GM23338 (cell line): ENCODE data around the gene WDCP. TPM values are rescaled to one million over a fixed set of nuclear protein-coding genes. Genes with fewer than 3 reads are reported as not detected.

ENCODE experiments used
- ATAC-seq: fragments of 200-7000 bp; cut with Tn5 transposase; 3 replicates; pipeline ENCODE4 v1.9.1; 2020
- DNase-seq: peaks from one replicate; pipeline ENCODE4 v3.0.0-alpha.2; 2015; ENCODE audit warnings: low spot score
- H2AFZ ChIP-seq: fragments of 200-600 bp; sonication (generic); 2 replicates; pipeline ENCODE4 v1.8.0; 2016; ENCODE audit warnings: antibody characterized with exemption, mild to moderate bottlenecking, moderate library complexity
- H3F3A ChIP-seq: fragments of 200-600 bp; sonication (generic); replicated peaks from 2 replicates; pipeline ENCODE4 v1.8.0; 2017; ENCODE audit warnings: antibody characterized with exemption, mixed run types, low read depth
- H3K27ac ChIP-seq: fragments of 200-600 bp; sonication (generic); 2 replicates; pipeline ENCODE4 v1.6.1; 2016; ENCODE audit warnings: low read depth
- H3K27me3 ChIP-seq: fragments of 200-600 bp; sonication (generic); 2 replicates; pipeline ENCODE4 v1.8.0; 2016; ENCODE audit warnings: mild to moderate bottlenecking, mixed run types, moderate library complexity; ENCODE audit not compliant: insufficient read depth
- H3K36me3 ChIP-seq: fragments of 200-600 bp; sonication (generic); 2 replicates; pipeline ENCODE4 v1.8.0; 2016; ENCODE audit warnings: mild to moderate bottlenecking; ENCODE audit not compliant: insufficient read depth
- H3K4me1 ChIP-seq: fragments of 200-600 bp; sonication (generic); 2 replicates; pipeline ENCODE4 v1.8.0; 2016; ENCODE audit warnings: mild to moderate bottlenecking, moderate library complexity; ENCODE audit not compliant: insufficient read depth
- H3K4me2 ChIP-seq: fragments of 200-600 bp; sonication (generic); 2 replicates; pipeline ENCODE4 v1.7.1; 2017; ENCODE audit warnings: mixed run types
- H3K4me3 ChIP-seq: fragments of 200-600 bp; sonication (generic); 2 replicates; pipeline ENCODE4 v1.6.1; 2016; ENCODE audit warnings: mixed run types
- H3K79me2 ChIP-seq: fragments of 200-600 bp; sonication (generic); replicated peaks from 2 replicates; pipeline ENCODE4 v1.8.0; 2017; ENCODE audit warnings: mild to moderate bottlenecking; ENCODE audit not compliant: insufficient read depth
- H3K9me2 ChIP-seq: fragments of 200-600 bp; sonication (generic); 2 replicates; pipeline ENCODE4 v1.8.0; 2017; ENCODE audit not compliant: insufficient read depth
- H4K20me1 ChIP-seq: fragments of 200-600 bp; sonication (generic); replicated peaks from 2 replicates; pipeline ENCODE4 v1.8.0; 2017; ENCODE audit warnings: mild to moderate bottlenecking; ENCODE audit not compliant: insufficient read depth
- H3K27ac Mint-ChIP-seq: 2 replicates; pipeline ENCODE4 v1.8.0; 2020; ENCODE audit warnings: inconsistent platforms, mild to moderate bottlenecking, moderate library complexity, mixed read lengths
- H3K27me3 Mint-ChIP-seq: 3 replicates; pipeline ENCODE4 v1.8.0; 2022; ENCODE audit warnings: low read depth, mild to moderate bottlenecking, moderate library complexity, mixed read lengths, inconsistent platforms; ENCODE audit not compliant: insufficient read depth, poor library complexity
- H3K36me3 Mint-ChIP-seq: 3 replicates; pipeline ENCODE4 v1.8.0; 2021; ENCODE audit warnings: low read depth, mild to moderate bottlenecking, inconsistent platforms, moderate library complexity, mixed read lengths
- H3K4me1 Mint-ChIP-seq: 3 replicates; pipeline ENCODE4 v1.8.0; 2020; ENCODE audit warnings: mild to moderate bottlenecking, inconsistent platforms, mixed read lengths
- H3K4me3 Mint-ChIP-seq: 3 replicates; pipeline ENCODE4 v1.8.0; 2021; ENCODE audit warnings: moderate library complexity, mild to moderate bottlenecking, inconsistent platforms, mixed read lengths
- H3K9me3 Mint-ChIP-seq: 3 replicates; pipeline ENCODE4 v1.8.0; 2020; ENCODE audit warnings: moderate library complexity, mild to moderate bottlenecking, inconsistent platforms, mixed read lengths
- CREB1 ChIP-seq: fragments of 250-450 bp; sonication (Bioruptor Pico); IDR thresholded peaks from 2 replicates; pipeline ENCODE4 v1.5.0; 2020; ENCODE audit warnings: low read depth, mild to moderate bottlenecking, moderate library complexity
- CTCF ChIP-seq, 2 experiments: fragments of 200-600 bp in 1 of 2; sonication (generic) in 1 of 2; conservative IDR thresholded peaks; 2 replicates each; pipeline versions ENCODE4 v1.5.1 to v1.6.1; 2016 to 2017; ENCODE audit warnings: antibody characterized with exemption in 2 of 2, low read depth in 2 of 2, mild to moderate bottlenecking in 2 of 2, moderate library complexity in 1 of 2
- ETS1 ChIP-seq: IDR thresholded peaks from 2 replicates; pipeline ENCODE4 v1.6.1; 2016; ENCODE audit warnings: antibody characterized with exemption
- EZH2 ChIP-seq: fragments of 200-600 bp; sonication (generic); IDR thresholded peaks from one replicate; pipeline ENCODE4 v1.8.0; 2017; ENCODE audit warnings: antibody characterized with exemption, mild to moderate bottlenecking, low read depth; ENCODE audit not compliant: unreplicated experiment
- EZH2phosphoT487 ChIP-seq: fragments of 200-600 bp; sonication (generic); IDR thresholded peaks from one replicate; pipeline ENCODE4 v1.8.1; 2018; ENCODE audit warnings: antibody characterized with exemption; ENCODE audit not compliant: unreplicated experiment
- JUNB ChIP-seq: IDR thresholded peaks from one replicate; pipeline ENCODE4 v1.6.1; 2016; ENCODE audit warnings: antibody characterized with exemption; ENCODE audit not compliant: unreplicated experiment
- NANOG ChIP-seq: IDR thresholded peaks from 2 replicates; pipeline ENCODE4 v1.6.1; 2016; ENCODE audit warnings: antibody characterized with exemption, borderline replicate concordance
- POLR2AphosphoS5 ChIP-seq: IDR thresholded peaks from 2 replicates; pipeline ENCODE4 v1.6.1; 2016; ENCODE audit warnings: antibody characterized with exemption, low read depth
- REST ChIP-seq: IDR thresholded peaks from one replicate; pipeline ENCODE4 v1.6.1; 2018; ENCODE audit warnings: antibody characterized with exemption; ENCODE audit not compliant: unreplicated experiment
- STAT1 ChIP-seq: IDR thresholded peaks from one replicate; pipeline ENCODE4 v1.6.1; 2016; ENCODE audit warnings: antibody characterized with exemption; ENCODE audit not compliant: unreplicated experiment
- ZNF114 ChIP-seq: fragments of 250-450 bp; sonication (Bioruptor Pico); IDR thresholded peaks from 2 replicates; pipeline ENCODE4 v1.5.0; 2020; ENCODE audit warnings: mild to moderate bottlenecking, moderate library complexity
- ZNF331 ChIP-seq: fragments of 250-450 bp; sonication (Bioruptor Pico); IDR thresholded peaks from 2 replicates; pipeline ENCODE4 v1.5.0; 2020; ENCODE audit warnings: low read depth, mild to moderate bottlenecking, moderate library complexity
- ZNF462 ChIP-seq: fragments of 250-450 bp; sonication (Bioruptor Pico); IDR thresholded peaks from 2 replicates; pipeline ENCODE4 v1.5.0; 2020; ENCODE audit warnings: mild to moderate bottlenecking, moderate library complexity
- polyA plus RNA-seq: library from polyadenylated mRNA; unstranded; fragments of >200 nt; fragmentation: Nextera tagmentation; extraction: Ambion mirVana; gene quantifications from 2 replicates; pipeline ENCODE4 v1.2.1, GENCODE V29; 2016
- total RNA-seq: library from RNA; depleted of rRNA; stranded (reverse); fragments of >200 nt; shearing (Covaris generic); gene quantifications from 2 replicates; pipeline ENCODE4 v1.2.3, GENCODE V29; 2014

The WDCP gene
- total and polyA plus RNA-seq, 2 experiments from 2014 or later = 10.5 to 28.6 TPM

- ATAC-seq (no peak), DNase-seq (no peak)
- Histone ChIP-seq H4K20me1 (no peaks in the 10 kb centered on the region), H3K4me1 (peaks cover 17% of the 10 kb centered on the region; the same call in 1 of the 2 replicates), H3K27ac (no peak overlapping the region), H3K4me2 (no peak overlapping the region), H3K27me3 (no peaks in the 10 kb centered on the region), H3K36me3 (no peaks in the 10 kb centered on the region), H3K79me2 (no peaks in the 10 kb centered on the region), H3F3A (no peaks in the 10 kb centered on the region), H3K4me3 (no peak overlapping the region), H3K9me2 (no peaks in the 10 kb centered on the region), H2AFZ (no peak overlapping the region)
- H3K9me3 Mint-ChIP-seq = peaks cover 3% of the 10 kb centered on the region; the same call in 1 of the 3 replicates
- no peak overlapping the region for H3K27ac Mint-ChIP-seq
- peaks cover 41% of the 10 kb centered on the region for H3K4me1 Mint-ChIP-seq
- TF ChIP-seq EZH2phosphoT487 = no peak
- TF ChIP-seq JUNB = no peak
- no peak for TF ChIP-seq ZNF114 (CRISPR knock-in tag)
- TF ChIP-seq CREB1 (CRISPR knock-in tag) = no peak
- TF ChIP-seq ETS1 = no peak
- TF ChIP-seq CTCF (conservative IDR thresholded peaks at IDR 0.05; ENCODE audit: low read depth in 2 of 2) = no peak
- TF ChIP-seq ZNF462 (CRISPR knock-in tag) = no peak
- TF ChIP-seq POLR2AphosphoS5 = no peak
- no peak for TF ChIP-seq REST
- TF ChIP-seq STAT1 = no peak
- TF ChIP-seq EZH2 = no peak
- TF ChIP-seq ZNF331 = no peak
- no peak for TF ChIP-seq NANOG
- peaks cover 27% of the 10 kb centered on the region for H3K36me3 Mint-ChIP-seq
- no peak overlapping the region for H3K4me3 Mint-ChIP-seq
- peaks cover 16% of the 10 kb centered on the region for H3K27me3 Mint-ChIP-seq
Observed at GRCh38 chr2:24019729-24020128, 27.5 kb downstream of the WDCP start.
